PFSK-1 (cell line): ENCODE results near the gene DPP6.

Experiments used
- POLR2AphosphoS5 ChIP-seq: IDR thresholded peaks from 2 replicates; pipeline ENCODE4 v1.6.1; 2012; ENCODE audit warnings: low read depth, mild to moderate bottlenecking, control low read depth, low read length, moderate library complexity
- SIN3A ChIP-seq: IDR thresholded peaks from 2 replicates; pipeline ENCODE4 v1.6.1; 2012; ENCODE audit warnings: mild to moderate bottlenecking, low read length, moderate library complexity, borderline replicate concordance; ENCODE audit not compliant: insufficient read depth
- TAF1 ChIP-seq: IDR thresholded peaks from 2 replicates; pipeline ENCODE4 v1.6.1; 2012; ENCODE audit warnings: low read length, control low read depth, borderline replicate concordance; ENCODE audit not compliant: insufficient read depth

DNA sequence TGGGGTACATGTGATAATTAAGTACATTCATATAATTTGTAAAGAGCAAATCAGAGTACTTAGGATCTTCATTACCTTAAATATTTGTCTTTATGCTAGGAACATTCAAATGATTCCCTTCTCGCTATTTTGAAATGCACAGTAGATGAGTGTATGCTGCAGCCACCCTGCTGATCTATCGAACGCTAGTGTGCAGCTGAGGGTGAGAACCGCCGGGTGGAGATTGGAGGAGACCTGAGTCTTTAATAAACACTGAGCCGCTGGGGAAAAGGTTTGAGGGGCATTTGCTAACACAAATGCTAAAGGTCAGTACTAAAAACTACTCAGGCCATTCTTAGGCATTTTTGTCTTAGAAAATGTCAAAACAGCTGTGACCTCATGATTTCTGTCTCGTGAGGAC is 148.0 kb downstream of the DPP6 start:
- TF ChIP-seq TAF1 (no peak), POLR2AphosphoS5 (no peak), SIN3A (no peak)
